HepG2 (cell line): ENCODE data around the gene CCN2. TPM values are rescaled to one million over a fixed set of nuclear protein-coding genes. Genes with fewer than 3 reads are reported as not detected.

Source experiments
- ATAC-seq: fragments of 200-7000 bp; cut with Tn5 transposase; 3 replicates; pipeline ENCODE4 v1.9.1; 2020; ENCODE audit warnings: mild to moderate bottlenecking, moderate library complexity
- BruUV-seq: library from RNA; stranded (reverse); fragments of 400-500 nt; replicated peaks from 2 replicates; lab custom pipeline; 2021; lab: Mats Ljungman, UMichigan
- CTCF ChIA-PET: fragments of 300-600 bp; formaldehyde crosslinking; extraction: SDS; loops from one replicate; lab custom pipeline; 2021; ENCODE audit warnings: low total read pairs, inconsistent platforms, low intra/inter-chr PET ratio; lab: Yijun Ruan, JAX
- POLR2A ChIA-PET: fragments of 350-600 bp; sonication (Branson Sonifier 250); formaldehyde crosslinking; loops from one replicate; lab custom pipeline; 2020; ENCODE audit warnings: antibody characterized with exemption, inconsistent platforms; lab: Yijun Ruan, JAX
- DNase-seq: peaks from one replicate; pipeline ENCODE4 v3.0.0-alpha.2; 2015; ENCODE audit warnings: low spot score
- FAIRE-seq: peaks from 3 replicates; lab custom pipeline; 2011; peaks lifted over from hg19 to GRCh38; lab: Jason Lieb, UNC
- H2AFZ ChIP-seq: one replicate; pipeline ENCODE4 v1.6.1; 2011; ENCODE audit warnings: low read length, inconsistent platforms
- H3K27ac ChIP-seq: fragments of 300-600 bp; 3 replicates; pipeline ENCODE4 v1.8.0; 2011; ENCODE audit warnings: mixed run types, mild to moderate bottlenecking, mixed read lengths, low read length, inconsistent platforms; ENCODE audit not compliant: insufficient read depth; ENCODE audit errors: extremely low read length
- H3K27me3 ChIP-seq, 2 experiments: fragments of 200-600 bp in 1 of 2; 2 replicates in 1 of 2; 3 replicates in 1 of 2; pipeline versions ENCODE4 v1.6.0 to v1.8.0; 2011; ENCODE audit warnings: low read length in 2 of 2, mild to moderate bottlenecking in 2 of 2, moderate library complexity in 2 of 2, inconsistent platforms in 1 of 2; ENCODE audit not compliant: insufficient read depth in 2 of 2, control insufficient read depth in 1 of 2
- H3K36me3 ChIP-seq, 2 experiments: fragments of 200-600 bp in 1 of 2; replicated peaks in 1 of 2; 2 replicates in 1 of 2; 3 replicates in 1 of 2; pipeline versions ENCODE4 v1.5.1 to v1.8.0; 2011; ENCODE audit warnings: low read length in 2 of 2, inconsistent platforms in 1 of 2; ENCODE audit not compliant: insufficient read depth in 2 of 2, control insufficient read depth in 1 of 2
- H3K4me1 ChIP-seq: 2 replicates; pipeline ENCODE4 v1.5.1; 2012; ENCODE audit warnings: low read length, inconsistent platforms; ENCODE audit not compliant: insufficient read depth
- H3K4me2 ChIP-seq: 2 replicates; pipeline ENCODE4 v1.6.0; 2011; ENCODE audit warnings: low read depth, low read length, inconsistent platforms
- H3K4me3 ChIP-seq, 3 experiments: fragments of 200-600 bp in 1 of 3; sonication (generic), shearing (Covaris generic) in 1 of 3; replicated peaks in 1 of 3; 2 replicates each; pipeline ENCODE4 v1.5.1; 2011 to 2016; ENCODE audit warnings: low read length in 3 of 3, inconsistent platforms in 2 of 3, low read depth in 2 of 3, mild to moderate bottlenecking in 2 of 3, control low read depth in 1 of 3, mixed read lengths in 1 of 3; ENCODE audit not compliant: insufficient read depth in 1 of 3
- H3K79me2 ChIP-seq: one replicate; pipeline ENCODE4 v1.6.1; 2011; ENCODE audit warnings: low read length, inconsistent platforms; ENCODE audit not compliant: insufficient read depth
- H3K9ac ChIP-seq: 2 replicates; pipeline ENCODE4 v1.6.0; 2011; ENCODE audit warnings: mild to moderate bottlenecking, low read depth, low read length, inconsistent platforms; ENCODE audit not compliant: insufficient read depth
- H3K9me3 ChIP-seq: 2 replicates; pipeline ENCODE4 v1.5.1; 2012; ENCODE audit warnings: mild to moderate bottlenecking, low read length
- H4K20me1 ChIP-seq: 2 replicates; pipeline ENCODE4 v1.6.0; 2011; ENCODE audit warnings: inconsistent platforms, mild to moderate bottlenecking, low read length, moderate library complexity; ENCODE audit not compliant: insufficient read depth
- CHD2 ChIP-seq: IDR thresholded peaks from 2 replicates; pipeline ENCODE4 v1.6.1; 2011; ENCODE audit warnings: low read depth, low read length, improper control_type of control experiment
- HDAC2 ChIP-seq: sonication (generic); formaldehyde crosslinking; IDR thresholded peaks from 2 replicates; pipeline ENCODE4 v1.4.0; 2020; ENCODE audit warnings: missing genetic modification reagents
- ZEB1 ChIP-seq: IDR thresholded peaks from 2 replicates; pipeline ENCODE4 v1.6.1; 2012; ENCODE audit warnings: mild to moderate bottlenecking, low read depth, inconsistent platforms; ENCODE audit not compliant: insufficient replicate concordance
- ZNF709 ChIP-seq: sonication (generic); formaldehyde crosslinking; IDR thresholded peaks from 2 replicates; pipeline ENCODE4 v1.5.0; 2020; ENCODE audit warnings: mild to moderate bottlenecking, missing genetic modification reagents
- WGBS: methylation state at CpG from one replicate; pipeline ENCODE4 v1.1.6; 2017; ENCODE audit warnings: low lambda C conversion rate; 5-methylcytosine and 5-hydroxymethylcytosine counted together
- in situ Hi-C: cut with HindIII; loops from 2 replicates; pipeline ENCODE4 v1.10.0; 2017; ENCODE audit warnings: low pct_unique_long_range_greater_than_20kb; ENCODE audit not compliant: extremely low pct_ligation_motif_present
- intact Hi-C: fragments of 100-400 bp; cut with micrococcal nuclease; formaldehyde crosslinking; loops from one replicate; pipeline ENCODE4 v1.10.0; 2022; ENCODE audit not compliant: unreplicated experiment
- polyA plus RNA-seq, 8 experiments: library from polyadenylated mRNA; depleted of rRNA in 3 of 8; stranded (reverse) in 7 of 8; unstranded in 1 of 8; fragments of >200 nt; fragmentation: Illumina TruSeq in 4 of 8; extraction: Trizol in 4 of 8; gene quantifications; 2 replicates each; pipeline versions ENCODE4 v1.2.1 to v1.2.3, GENCODE V29; 2011 to 2016; ENCODE audit warnings: low read depth in 4 of 8, missing spikeins in 1 of 8, mixed read lengths in 1 of 8; ENCODE audit not compliant: insufficient read depth in 1 of 8
- total RNA-seq, 5 experiments: library from RNA; depleted of rRNA; stranded (reverse); fragments of >200 nt; fragmentation: Illumina TruSeq; extraction: Trizol; gene quantifications; 2 replicates each; pipeline ENCODE4 v1.2.3, GENCODE V29; 2016; ENCODE audit warnings: low read depth in 1 of 5
- TF ChIP-seq, protein P1 (sequence below): sonication (generic); formaldehyde crosslinking; IDR thresholded peaks from 2 replicates; pipeline ENCODE4 v1.5.0; 2020; ENCODE audit warnings: missing genetic modification reagents, mild to moderate bottlenecking, borderline replicate concordance
- TF ChIP-seq, protein P2 (sequence below): sonication (generic); formaldehyde crosslinking; IDR thresholded peaks from 2 replicates; pipeline ENCODE4 v1.5.0; 2020; ENCODE audit warnings: mild to moderate bottlenecking, missing genetic modification reagents, borderline replicate concordance
- TF ChIP-seq, protein P3 (sequence below): sonication (generic); formaldehyde crosslinking; IDR thresholded peaks from 2 replicates; pipeline ENCODE4 v1.5.1; 2020; ENCODE audit warnings: missing genetic modification reagents, mild to moderate bottlenecking, borderline replicate concordance
- TF ChIP-seq, protein P4 (sequence below): sonication (generic); formaldehyde crosslinking; IDR thresholded peaks from 2 replicates; pipeline ENCODE4 v1.4.0; 2020; ENCODE audit warnings: mild to moderate bottlenecking, missing genetic modification reagents
- TF ChIP-seq, protein P5 (sequence below): sonication (generic); formaldehyde crosslinking; IDR thresholded peaks from 2 replicates; pipeline ENCODE4 v1.8.0; 2022; ENCODE audit warnings: mild to moderate bottlenecking, missing genetic modification reagents, borderline replicate concordance

The CCN2 gene
- total and polyA plus RNA-seq, 2 of the 13 experiments (the other 11 are each of a cell fraction or from before 2014, with no cell fraction given), result 34.7 to 316 TPM

DNA sequence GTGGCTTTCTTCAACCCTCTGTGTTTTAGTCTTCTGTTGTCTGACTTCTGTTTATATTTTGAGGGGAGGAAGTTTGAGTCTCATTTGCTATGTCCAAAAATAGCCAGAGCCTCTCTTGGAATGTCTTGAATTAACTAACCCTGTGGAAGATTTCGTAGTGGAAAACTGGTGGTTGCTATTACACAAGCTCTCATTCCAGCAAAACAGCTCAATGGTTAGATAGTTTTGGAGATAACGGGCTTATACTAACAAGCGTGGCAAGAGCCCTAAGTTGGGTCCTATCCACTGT is 1.6 kb downstream of the CCN2 start (continued):
- TF ChIP-seq, protein P1, sequence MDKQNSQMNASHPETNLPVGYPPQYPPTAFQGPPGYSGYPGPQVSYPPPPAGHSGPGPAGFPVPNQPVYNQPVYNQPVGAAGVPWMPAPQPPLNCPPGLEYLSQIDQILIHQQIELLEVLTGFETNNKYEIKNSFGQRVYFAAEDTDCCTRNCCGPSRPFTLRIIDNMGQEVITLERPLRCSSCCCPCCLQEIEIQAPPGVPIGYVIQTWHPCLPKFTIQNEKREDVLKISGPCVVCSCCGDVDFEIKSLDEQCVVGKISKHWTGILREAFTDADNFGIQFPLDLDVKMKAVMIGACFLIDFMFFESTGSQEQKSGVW (CRISPR knock-in tag), result 0 out of 2 replicates have a peak, but pooled peaks have one; percentile 1
- TF ChIP-seq, protein P2, sequence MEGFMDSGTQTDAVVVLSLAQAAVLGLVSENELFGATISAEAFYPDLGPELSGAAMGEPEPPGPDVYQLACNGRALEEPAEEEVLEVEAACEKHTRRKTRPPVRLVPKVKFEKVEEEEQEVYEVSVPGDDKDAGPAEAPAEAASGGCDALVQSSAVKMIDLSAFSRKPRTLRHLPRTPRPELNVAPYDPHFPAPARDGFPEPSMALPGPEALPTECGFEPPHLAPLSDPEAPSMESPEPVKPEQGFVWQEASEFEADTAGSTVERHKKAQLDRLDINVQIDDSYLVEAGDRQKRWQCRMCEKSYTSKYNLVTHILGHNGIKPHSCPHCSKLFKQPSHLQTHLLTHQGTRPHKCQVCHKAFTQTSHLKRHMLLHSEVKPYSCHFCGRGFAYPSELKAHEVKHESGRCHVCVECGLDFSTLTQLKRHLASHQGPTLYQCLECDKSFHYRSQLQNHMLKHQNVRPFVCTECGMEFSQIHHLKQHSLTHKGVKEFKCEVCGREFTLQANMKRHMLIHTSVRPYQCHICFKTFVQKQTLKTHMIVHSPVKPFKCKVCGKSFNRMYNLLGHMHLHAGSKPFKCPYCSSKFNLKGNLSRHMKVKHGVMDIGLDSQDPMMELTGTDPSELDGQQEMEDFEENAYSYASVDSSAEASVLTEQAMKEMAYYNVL (CRISPR knock-in tag), result no peak
- TF ChIP-seq, protein P3, sequence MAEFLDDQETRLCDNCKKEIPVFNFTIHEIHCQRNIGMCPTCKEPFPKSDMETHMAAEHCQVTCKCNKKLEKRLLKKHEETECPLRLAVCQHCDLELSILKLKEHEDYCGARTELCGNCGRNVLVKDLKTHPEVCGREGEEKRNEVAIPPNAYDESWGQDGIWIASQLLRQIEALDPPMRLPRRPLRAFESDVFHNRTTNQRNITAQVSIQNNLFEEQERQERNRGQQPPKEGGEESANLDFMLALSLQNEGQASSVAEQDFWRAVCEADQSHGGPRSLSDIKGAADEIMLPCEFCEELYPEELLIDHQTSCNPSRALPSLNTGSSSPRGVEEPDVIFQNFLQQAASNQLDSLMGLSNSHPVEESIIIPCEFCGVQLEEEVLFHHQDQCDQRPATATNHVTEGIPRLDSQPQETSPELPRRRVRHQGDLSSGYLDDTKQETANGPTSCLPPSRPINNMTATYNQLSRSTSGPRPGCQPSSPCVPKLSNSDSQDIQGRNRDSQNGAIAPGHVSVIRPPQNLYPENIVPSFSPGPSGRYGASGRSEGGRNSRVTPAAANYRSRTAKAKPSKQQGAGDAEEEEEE, result peak; percentile 30; the same call in 1 of the 2 replicates

DNA sequence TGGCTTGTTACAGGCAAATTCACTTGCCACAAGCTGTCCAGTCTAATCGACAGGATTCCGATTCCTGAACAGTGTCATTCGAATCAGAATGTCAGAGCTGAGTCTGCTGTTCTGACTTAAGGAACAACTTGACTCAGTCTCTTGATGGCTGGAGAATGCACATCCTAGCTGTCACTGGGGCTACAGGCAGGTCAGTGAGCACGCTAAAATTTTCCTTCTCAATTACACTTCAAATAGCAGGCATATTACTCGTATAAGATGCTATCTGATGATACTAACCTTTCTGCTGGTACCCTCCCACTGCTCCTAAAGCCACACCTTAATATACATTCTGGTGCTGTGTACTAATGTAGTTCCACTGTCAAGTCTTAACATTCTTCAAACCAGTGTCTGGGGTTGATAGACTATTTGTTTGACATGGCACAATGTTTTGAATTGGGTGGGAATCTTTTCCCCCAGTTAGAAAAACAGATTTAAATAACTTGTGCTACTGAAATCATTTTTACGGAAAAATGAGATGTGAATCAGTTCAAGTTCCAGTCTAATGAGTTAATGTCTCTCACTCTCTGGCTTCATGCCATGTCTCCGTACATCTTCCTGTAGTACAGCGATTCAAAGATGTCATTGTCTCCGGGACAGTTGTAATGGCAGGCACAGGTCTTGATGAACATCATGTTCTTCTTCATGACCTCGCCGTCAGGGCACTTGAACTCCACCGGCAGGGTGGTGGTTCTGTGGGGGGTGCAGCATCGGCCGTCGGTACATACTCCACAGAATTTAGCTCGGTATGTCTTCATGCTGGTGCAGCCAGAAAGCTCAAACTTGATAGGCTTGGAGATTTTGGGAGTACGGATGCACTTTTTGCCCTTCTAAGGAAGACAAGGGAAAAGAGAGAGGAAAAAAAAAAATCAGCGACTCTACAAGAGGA is 2.2 kb downstream of the CCN2 start:
- H3K4me2 ChIP-seq, result peak overlapping the region; percentile 91
- no peak overlapping the region for H2AFZ ChIP-seq
- peaks cover 56% of the 10 kb centered on the region for H3K4me1 ChIP-seq
- H3K4me3 ChIP-seq, result peak overlapping the region; percentile 78 to 94 (median 93)
- H3K36me3 ChIP-seq, result peaks cover 8 to 20% of the 10 kb centered on the region in 2 experiments
- peak overlapping the region; percentile 95 for H3K9ac ChIP-seq
- peak; percentile 67 for DNase-seq
- BruUV-seq, result TSS peak; percentile 70
- 68% methylated on average over 18 of the region's 18 CpGs for WGBS
- no peak for FAIRE-seq
- H3K27ac ChIP-seq, result peak overlapping the region; percentile 83
- CTCF ChIA-PET, result interaction anchor here (1.3 to 2.9 kb wide), 5 partner anchors 26 to 269 kb away, joined by 5 to 21 read pairs (median 10); no protein-coding TSS in a partner anchor
- H3K9me3 ChIP-seq, result no peaks in the 10 kb centered on the region
- H3K27me3 ChIP-seq, result peaks cover 0 to 3% of the 10 kb centered on the region in 2 experiments; a peak in 1 of 5 replicates
- peaks cover 23% of the 10 kb centered on the region for H3K79me2 ChIP-seq
- intact Hi-C loops, result no loop called here
- POLR2A ChIA-PET, result interaction anchor here (0.7 to 8.1 kb wide), 11 partner anchors 11 to 114 kb away, joined by 3 to 400 read pairs (median 20); no protein-coding TSS in a partner anchor
- no peak for ATAC-seq
- in situ Hi-C loops, result no loop called here
- H4K20me1 ChIP-seq, result peaks cover 34% of the 10 kb centered on the region
- TF ChIP-seq ZNF709 (CRISPR knock-in tag) (peak; percentile 50; the same call in 1 of the 2 replicates), ZEB1 (no peak), HDAC2 (no peak; the same call in 1 of the 2 replicates), CHD2 (no peak)
- TF ChIP-seq, protein P4, sequence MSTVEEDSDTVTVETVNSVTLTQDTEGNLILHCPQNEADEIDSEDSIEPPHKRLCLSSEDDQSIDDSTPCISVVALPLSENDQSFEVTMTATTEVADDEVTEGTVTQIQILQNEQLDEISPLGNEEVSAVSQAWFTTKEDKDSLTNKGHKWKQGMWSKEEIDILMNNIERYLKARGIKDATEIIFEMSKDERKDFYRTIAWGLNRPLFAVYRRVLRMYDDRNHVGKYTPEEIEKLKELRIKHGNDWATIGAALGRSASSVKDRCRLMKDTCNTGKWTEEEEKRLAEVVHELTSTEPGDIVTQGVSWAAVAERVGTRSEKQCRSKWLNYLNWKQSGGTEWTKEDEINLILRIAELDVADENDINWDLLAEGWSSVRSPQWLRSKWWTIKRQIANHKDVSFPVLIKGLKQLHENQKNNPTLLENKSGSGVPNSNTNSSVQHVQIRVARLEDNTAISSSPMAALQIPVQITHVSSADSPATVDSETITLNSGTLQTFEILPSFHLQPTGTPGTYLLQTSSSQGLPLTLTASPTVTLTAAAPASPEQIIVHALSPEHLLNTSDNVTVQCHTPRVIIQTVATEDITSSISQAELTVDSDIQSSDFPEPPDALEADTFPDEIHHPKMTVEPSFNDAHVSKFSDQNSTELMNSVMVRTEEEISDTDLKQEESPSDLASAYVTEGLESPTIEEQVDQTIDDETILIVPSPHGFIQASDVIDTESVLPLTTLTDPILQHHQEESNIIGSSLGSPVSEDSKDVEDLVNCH (CRISPR knock-in tag), result no peak
- TF ChIP-seq, protein P5, sequence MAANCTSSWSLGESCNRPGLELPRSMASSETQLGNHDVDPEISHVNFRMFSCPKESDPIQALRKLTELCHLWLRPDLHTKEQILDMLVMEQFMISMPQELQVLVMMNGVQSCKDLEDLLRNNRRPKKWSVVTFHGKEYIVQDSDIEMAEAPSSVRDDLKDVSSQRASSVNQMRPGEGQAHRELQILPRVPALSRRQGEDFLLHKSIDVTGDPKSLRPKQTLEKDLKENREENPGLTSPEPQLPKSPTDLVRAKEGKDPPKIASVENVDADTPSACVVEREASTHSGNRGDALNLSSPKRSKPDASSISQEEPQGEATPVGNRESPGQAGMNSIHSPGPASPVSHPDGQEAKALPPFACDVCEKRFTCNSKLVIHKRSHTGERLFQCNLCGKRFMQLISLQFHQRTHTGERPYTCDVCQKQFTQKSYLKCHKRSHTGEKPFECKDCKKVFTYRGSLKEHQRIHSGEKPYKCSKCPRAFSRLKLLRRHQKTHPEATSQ, result 0 out of 2 replicates have a peak, but pooled peaks have one; percentile 14
